OCI-LY7 (cell line): ENCODE results near the gene ATP2A3.
"Not testable (repeated sequence)": the region's sequence is repeated elsewhere in the genome, so short reads cannot be mapped to it uniquely, and the experiment has no call there.

Source experiments
- CTCF ChIP-seq: fragments of 200-600 bp; sonication (generic); conservative IDR thresholded peaks from 2 replicates; pipeline ENCODE4 v1.5.1; 2014; ENCODE audit warnings: mild to moderate bottlenecking, antibody characterized with exemption, low read length, moderate library complexity, mixed read lengths
- EZH2phosphoT487 ChIP-seq: fragments of 200-600 bp; sonication (generic); IDR thresholded peaks from 2 replicates; pipeline ENCODE4 v1.6.1; 2018; ENCODE audit warnings: low read depth, borderline replicate concordance, mild to moderate bottlenecking, mixed run types, antibody characterized with exemption, low read length, moderate library complexity, mixed read lengths

GRCh38 chr17:3948551-3948950 is 15.7 kb downstream of the ATP2A3 start:
- TF ChIP-seq CTCF, EZH2phosphoT487: not testable (repeated sequence)
